ENCODE measurements around the gene HLA-DPA1. TPM values are rescaled to one million over a fixed set of nuclear protein-coding genes. Genes with fewer than 3 reads are reported as not detected.

HLA-DPA1 gene
- total and polyA plus RNA-seq, 10 of the 15 experiments (the other 5 are each of a cell fraction or from before 2014, with no cell fraction given), result 508 to 1,640 (median 829) TPM

- TF ChIP-seq EGR1 (IDR thresholded peaks at IDR 0.05; ENCODE audit: borderline replicate concordance in 1 of 2, low read depth in 2 of 2, low read length in 2 of 2) (no peak), ESRRA (IDR thresholded peaks at IDR 0.05; ENCODE audit: low read length) (no peak), SMAD1 (IDR thresholded peaks at IDR 0.05; ENCODE audit: low read depth, partially characterized antibody) (peak; percentile 7), LARP7 (IDR thresholded peaks at IDR 0.05) (no peak), SIN3A (IDR thresholded peaks at IDR 0.05; ENCODE audit: low read depth, low read length) (no peak), RFX5 (IDR thresholded peaks at IDR 0.05; ENCODE audit: low read depth, low read length) (no peak), POLR2A (IDR thresholded peaks at IDR 0.05; ENCODE audit: low read depth, low read length) (peak; percentile 23; the same call in 1 of the 2 replicates), EZH2 (IDR thresholded peaks at IDR 0.05; ENCODE audit: borderline replicate concordance, control insufficient read depth, low read depth, low read length) (no peak), NFYB (IDR thresholded peaks at IDR 0.05; ENCODE audit: insufficient read depth, low read depth, low read length) (no peak), MYB (IDR thresholded peaks at IDR 0.05; ENCODE audit: borderline replicate concordance, low read depth, low read length) (no peak), TAF1 (IDR thresholded peaks at IDR 0.05; ENCODE audit: borderline replicate concordance, low read depth, low read length) (no peak), POLR2AphosphoS2 (IDR thresholded peaks at IDR 0.05; ENCODE audit: low read depth, low read length) (no peak), IRF4 (IDR thresholded peaks at IDR 0.05; ENCODE audit: low read depth, low read length) (no peak), PML (IDR thresholded peaks at IDR 0.05; ENCODE audit: low read length) (no peak; the same call in 1 of the 2 replicates), ZBED1 (IDR thresholded peaks at IDR 0.05; ENCODE audit: borderline replicate concordance) (no peak), ZNF622 (IDR thresholded peaks at IDR 0.05) (no peak), BMI1 (IDR thresholded peaks at IDR 0.05; ENCODE audit: borderline replicate concordance) (0 out of 2 replicates have a peak, but pooled peaks have one; percentile 29), TCF3 (IDR thresholded peaks at IDR 0.05; ENCODE audit: borderline replicate concordance, insufficient read depth, low read depth, low read length) (no peak)
- TF ChIP-seq, protein P1, sequence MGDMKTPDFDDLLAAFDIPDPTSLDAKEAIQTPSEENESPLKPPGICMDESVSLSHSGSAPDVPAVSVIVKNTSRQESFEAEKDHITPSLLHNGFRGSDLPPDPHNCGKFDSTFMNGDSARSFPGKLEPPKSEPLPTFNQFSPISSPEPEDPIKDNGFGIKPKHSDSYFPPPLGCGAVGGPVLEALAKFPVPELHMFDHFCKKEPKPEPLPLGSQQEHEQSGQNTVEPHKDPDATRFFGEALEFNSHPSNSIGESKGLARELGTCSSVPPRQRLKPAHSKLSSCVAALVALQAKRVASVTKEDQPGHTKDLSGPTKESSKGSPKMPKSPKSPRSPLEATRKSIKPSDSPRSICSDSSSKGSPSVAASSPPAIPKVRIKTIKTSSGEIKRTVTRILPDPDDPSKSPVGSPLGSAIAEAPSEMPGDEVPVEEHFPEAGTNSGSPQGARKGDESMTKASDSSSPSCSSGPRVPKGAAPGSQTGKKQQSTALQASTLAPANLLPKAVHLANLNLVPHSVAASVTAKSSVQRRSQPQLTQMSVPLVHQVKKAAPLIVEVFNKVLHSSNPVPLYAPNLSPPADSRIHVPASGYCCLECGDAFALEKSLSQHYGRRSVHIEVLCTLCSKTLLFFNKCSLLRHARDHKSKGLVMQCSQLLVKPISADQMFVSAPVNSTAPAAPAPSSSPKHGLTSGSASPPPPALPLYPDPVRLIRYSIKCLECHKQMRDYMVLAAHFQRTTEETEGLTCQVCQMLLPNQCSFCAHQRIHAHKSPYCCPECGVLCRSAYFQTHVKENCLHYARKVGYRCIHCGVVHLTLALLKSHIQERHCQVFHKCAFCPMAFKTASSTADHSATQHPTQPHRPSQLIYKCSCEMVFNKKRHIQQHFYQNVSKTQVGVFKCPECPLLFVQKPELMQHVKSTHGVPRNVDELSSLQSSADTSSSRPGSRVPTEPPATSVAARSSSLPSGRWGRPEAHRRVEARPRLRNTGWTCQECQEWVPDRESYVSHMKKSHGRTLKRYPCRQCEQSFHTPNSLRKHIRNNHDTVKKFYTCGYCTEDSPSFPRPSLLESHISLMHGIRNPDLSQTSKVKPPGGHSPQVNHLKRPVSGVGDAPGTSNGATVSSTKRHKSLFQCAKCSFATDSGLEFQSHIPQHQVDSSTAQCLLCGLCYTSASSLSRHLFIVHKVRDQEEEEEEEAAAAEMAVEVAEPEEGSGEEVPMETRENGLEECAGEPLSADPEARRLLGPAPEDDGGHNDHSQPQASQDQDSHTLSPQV (IDR thresholded peaks at IDR 0.05), result 0 out of 2 replicates have a peak, but pooled peaks have one; percentile 24
- TF ChIP-seq, protein P2, sequence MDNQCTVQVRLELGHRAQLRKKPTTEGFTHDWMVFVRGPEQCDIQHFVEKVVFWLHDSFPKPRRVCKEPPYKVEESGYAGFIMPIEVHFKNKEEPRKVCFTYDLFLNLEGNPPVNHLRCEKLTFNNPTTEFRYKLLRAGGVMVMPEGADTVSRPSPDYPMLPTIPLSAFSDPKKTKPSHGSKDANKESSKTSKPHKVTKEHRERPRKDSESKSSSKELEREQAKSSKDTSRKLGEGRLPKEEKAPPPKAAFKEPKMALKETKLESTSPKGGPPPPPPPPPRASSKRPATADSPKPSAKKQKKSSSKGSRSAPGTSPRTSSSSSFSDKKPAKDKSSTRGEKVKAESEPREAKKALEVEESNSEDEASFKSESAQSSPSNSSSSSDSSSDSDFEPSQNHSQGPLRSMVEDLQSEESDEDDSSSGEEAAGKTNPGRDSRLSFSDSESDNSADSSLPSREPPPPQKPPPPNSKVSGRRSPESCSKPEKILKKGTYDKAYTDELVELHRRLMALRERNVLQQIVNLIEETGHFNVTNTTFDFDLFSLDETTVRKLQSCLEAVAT (IDR thresholded peaks at IDR 0.05), result 0 out of 2 replicates have a peak, but pooled peaks have one; percentile 8
- TF ChIP-seq, protein P3, sequence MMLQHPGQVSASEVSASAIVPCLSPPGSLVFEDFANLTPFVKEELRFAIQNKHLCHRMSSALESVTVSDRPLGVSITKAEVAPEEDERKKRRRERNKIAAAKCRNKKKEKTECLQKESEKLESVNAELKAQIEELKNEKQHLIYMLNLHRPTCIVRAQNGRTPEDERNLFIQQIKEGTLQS (IDR thresholded peaks at IDR 0.05; ENCODE audit: borderline replicate concordance, extremely low read depth, low read depth, low read length), result no peak
- TF ChIP-seq, protein P4, sequence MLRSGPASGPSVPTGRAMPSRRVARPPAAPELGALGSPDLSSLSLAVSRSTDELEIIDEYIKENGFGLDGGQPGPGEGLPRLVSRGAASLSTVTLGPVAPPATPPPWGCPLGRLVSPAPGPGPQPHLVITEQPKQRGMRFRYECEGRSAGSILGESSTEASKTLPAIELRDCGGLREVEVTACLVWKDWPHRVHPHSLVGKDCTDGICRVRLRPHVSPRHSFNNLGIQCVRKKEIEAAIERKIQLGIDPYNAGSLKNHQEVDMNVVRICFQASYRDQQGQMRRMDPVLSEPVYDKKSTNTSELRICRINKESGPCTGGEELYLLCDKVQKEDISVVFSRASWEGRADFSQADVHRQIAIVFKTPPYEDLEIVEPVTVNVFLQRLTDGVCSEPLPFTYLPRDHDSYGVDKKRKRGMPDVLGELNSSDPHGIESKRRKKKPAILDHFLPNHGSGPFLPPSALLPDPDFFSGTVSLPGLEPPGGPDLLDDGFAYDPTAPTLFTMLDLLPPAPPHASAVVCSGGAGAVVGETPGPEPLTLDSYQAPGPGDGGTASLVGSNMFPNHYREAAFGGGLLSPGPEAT (IDR thresholded peaks at IDR 0.05; ENCODE audit: low read depth), result peak; percentile 46; the same call in 1 of the 2 replicates
Measured at GRCh38 chr6:33028220-33028849, 45.1 kb downstream of the HLA-DPA1 start (continued).

All from GM12878 (cell line).